Stimulated activated naive CD8-positive, alpha-beta T cell treated with anti-CD3 and anti-CD28 coated beads, Interleukin-15, Interleukin-2, amounts not matched to agents 100 ng/mL and 50 ng/mL, for 24 hours (primary cell): ENCODE data around the gene NSUN4.

Experiments
- H3K27ac Mint-ChIP-seq: one replicate; pipeline ENCODE4 v1.8.0; 2021; ENCODE audit warnings: mild to moderate bottlenecking, mixed read lengths
- H3K27me3 Mint-ChIP-seq: one replicate; pipeline ENCODE4 v1.8.0; 2021; ENCODE audit warnings: mixed read lengths
- H3K36me3 Mint-ChIP-seq: one replicate; pipeline ENCODE4 v1.8.0; 2021; ENCODE audit warnings: low read depth, mixed read lengths
- H3K4me1 Mint-ChIP-seq: one replicate; pipeline ENCODE4 v1.8.0; 2021; ENCODE audit warnings: low read depth, mixed read lengths
- H3K4me3 Mint-ChIP-seq: one replicate; pipeline ENCODE4 v1.8.0; 2021; ENCODE audit warnings: mild to moderate bottlenecking, mixed read lengths
- H3K9me3 Mint-ChIP-seq: one replicate; pipeline ENCODE4 v1.8.0; 2021; ENCODE audit warnings: mixed read lengths

Gene NSUN4

GRCh38 chr1:46370214-46370633 lies 29.6 kb downstream of the NSUN4 start:
- H3K27ac Mint-ChIP-seq = peak overlapping the region; percentile 76
- no peaks in the 10 kb centered on the region for H3K27me3 Mint-ChIP-seq
- no peak overlapping the region for H3K4me3 Mint-ChIP-seq
- H3K4me1 Mint-ChIP-seq = peaks cover 15% of the 10 kb centered on the region
- H3K36me3 Mint-ChIP-seq = peaks cover 41% of the 10 kb centered on the region
- no peaks in the 10 kb centered on the region for H3K9me3 Mint-ChIP-seq

GRCh38 chr1:46372431-46372830 lies 31.8 kb downstream of the NSUN4 start:
- Mint-ChIP-seq H3K4me3 (no peak overlapping the region), H3K9me3 (no peaks in the 10 kb centered on the region), H3K27ac (no peak overlapping the region), H3K27me3 (no peaks in the 10 kb centered on the region), H3K36me3 (peaks cover 32% of the 10 kb centered on the region), H3K4me1 (peaks cover 15% of the 10 kb centered on the region)

GRCh38 chr1:46379996-46380395 lies 39.4 kb downstream of the NSUN4 start:
- Mint-ChIP-seq H3K36me3 (peaks cover 13% of the 10 kb centered on the region), H3K4me1 (no peaks in the 10 kb centered on the region), H3K27ac (no peak overlapping the region), H3K9me3 (peaks cover 4% of the 10 kb centered on the region), H3K27me3 (no peaks in the 10 kb centered on the region), H3K4me3 (no peak overlapping the region)

GRCh38 chr1:46380508-46380907 lies 39.9 kb downstream of the NSUN4 start:
- H3K9me3 Mint-ChIP-seq = peaks cover 4% of the 10 kb centered on the region
- H3K4me3 Mint-ChIP-seq = no peak overlapping the region
- H3K36me3 Mint-ChIP-seq = peaks cover 15% of the 10 kb centered on the region
- no peaks in the 10 kb centered on the region for H3K27me3 Mint-ChIP-seq
- no peak overlapping the region for H3K27ac Mint-ChIP-seq
- H3K4me1 Mint-ChIP-seq = no peaks in the 10 kb centered on the region

GRCh38 chr1:46393510-46393909 lies 52.9 kb downstream of the NSUN4 start:
- Mint-ChIP-seq H3K27me3 (peaks cover 29% of the 10 kb centered on the region), H3K9me3 (peaks cover 12% of the 10 kb centered on the region)

GRCh38 chr1:46394108-46394871 lies 53.7 kb downstream of the NSUN4 start, which contains the start of gene FAAH:
TSS of gene FAAH (plus strand) at chr1:46394317. CDS start at chr1:46394349, 32 bp downstream.
- Mint-ChIP-seq H3K27me3 (peaks cover 29% of the 10 kb centered on the region), H3K4me1 (peaks cover 9% of the 10 kb centered on the region), H3K36me3 (peaks cover 18% of the 10 kb centered on the region), H3K27ac (no peak within 1 kb of the TSS), H3K9me3 (peaks cover 12% of the 10 kb centered on the region), H3K4me3 (peak within 1 kb of the TSS; percentile 61)

More at GRCh38 chr1:46393510-46393909, 52.9 kb downstream of the NSUN4 start:
- peaks cover 9% of the 10 kb centered on the region for H3K4me1 Mint-ChIP-seq
- H3K27ac Mint-ChIP-seq = no peak overlapping the region
- H3K36me3 Mint-ChIP-seq = peaks cover 18% of the 10 kb centered on the region
- H3K4me3 Mint-ChIP-seq = peak overlapping the region; percentile 47

- peaks cover 18% of the 10 kb centered on the region for H3K36me3 Mint-ChIP-seq
- H3K27ac Mint-ChIP-seq = no peak overlapping the region
- H3K27me3 Mint-ChIP-seq = peaks cover 29% of the 10 kb centered on the region
- peaks cover 9% of the 10 kb centered on the region for H3K4me1 Mint-ChIP-seq
- H3K4me3 Mint-ChIP-seq = peak overlapping the region; percentile 61
- H3K9me3 Mint-ChIP-seq = peaks cover 12% of the 10 kb centered on the region
Measured at GRCh38 chr1:46394872-46395465, 54.4 kb downstream of the NSUN4 start.

GRCh38 chr1:46396441-46397398 lies 56.1 kb downstream of the NSUN4 start:
- H3K4me1 Mint-ChIP-seq = peaks cover 9% of the 10 kb centered on the region
- H3K4me3 Mint-ChIP-seq = no peak overlapping the region
- no peak overlapping the region for H3K27ac Mint-ChIP-seq
- peaks cover 29% of the 10 kb centered on the region for H3K27me3 Mint-ChIP-seq
- peaks cover 18% of the 10 kb centered on the region for H3K36me3 Mint-ChIP-seq
- H3K9me3 Mint-ChIP-seq = peaks cover 12% of the 10 kb centered on the region

- Mint-ChIP-seq H3K27me3 (peaks cover 11% of the 10 kb centered on the region), H3K4me3 (no peak overlapping the region), H3K9me3 (no peaks in the 10 kb centered on the region), H3K36me3 (no peaks in the 10 kb centered on the region), H3K4me1 (peaks cover 4% of the 10 kb centered on the region), H3K27ac (no peak overlapping the region)
Measured at GRCh38 chr1:46399307-46399706, 58.7 kb downstream of the NSUN4 start.

- H3K9me3 Mint-ChIP-seq = no peaks in the 10 kb centered on the region
- H3K4me3 Mint-ChIP-seq = no peak overlapping the region
- H3K27me3 Mint-ChIP-seq = peaks cover 3% of the 10 kb centered on the region
- H3K36me3 Mint-ChIP-seq = no peaks in the 10 kb centered on the region
- H3K27ac Mint-ChIP-seq = no peak overlapping the region
- no peaks in the 10 kb centered on the region for H3K4me1 Mint-ChIP-seq
Measured at GRCh38 chr1:46400421-46400820, 59.8 kb downstream of the NSUN4 start.

GRCh38 chr1:46401154-46401913 lies 60.7 kb downstream of the NSUN4 start:
- no peaks in the 10 kb centered on the region for H3K36me3 Mint-ChIP-seq
- H3K9me3 Mint-ChIP-seq = no peaks in the 10 kb centered on the region
- no peaks in the 10 kb centered on the region for H3K4me1 Mint-ChIP-seq
- no peak overlapping the region for H3K4me3 Mint-ChIP-seq
- no peaks in the 10 kb centered on the region for H3K27me3 Mint-ChIP-seq
- H3K27ac Mint-ChIP-seq = no peak overlapping the region

GRCh38 chr1:46401964-46402626 lies 61.5 kb downstream of the NSUN4 start:
- Mint-ChIP-seq H3K9me3 (no peaks in the 10 kb centered on the region), H3K27ac (no peak overlapping the region), H3K4me1 (no peaks in the 10 kb centered on the region), H3K36me3 (no peaks in the 10 kb centered on the region), H3K27me3 (no peaks in the 10 kb centered on the region), H3K4me3 (no peak overlapping the region)

GRCh38 chr1:46403916-46404315 lies 63.3 kb downstream of the NSUN4 start:
- Mint-ChIP-seq H3K36me3 (no peaks in the 10 kb centered on the region), H3K4me3 (no peak overlapping the region), H3K27ac (no peak overlapping the region), H3K9me3 (no peaks in the 10 kb centered on the region), H3K27me3 (no peaks in the 10 kb centered on the region), H3K4me1 (no peaks in the 10 kb centered on the region)
